ENCODE measurements around the gene EDN2. TPM values are rescaled to one million over a fixed set of nuclear protein-coding genes. Genes with fewer than 3 reads are reported as not detected.

The EDN2 gene
- total and polyA plus RNA-seq, 2 of the 8 experiments (the other 6 are each of a cell fraction or from before 2014, with no cell fraction given): 0.32 to 0.39 TPM

GRCh38 chr1:41467673-41468072 lies 16.8 kb downstream of the EDN2 start (continued):
- TF ChIP-seq CHD7 (IDR thresholded peaks at IDR 0.05; ENCODE audit: insufficient replicate concordance, low read length) (no peak), BRCA1 (IDR thresholded peaks at IDR 0.05; ENCODE audit: low read depth, low read length) (no peak), ASH2L (IDR thresholded peaks at IDR 0.05; ENCODE audit: low read length) (no peak), CHD2 (IDR thresholded peaks at IDR 0.05; ENCODE audit: low read length) (no peak), SP4 (IDR thresholded peaks at IDR 0.05; ENCODE audit: low read length) (no peak), SAP30 (IDR thresholded peaks at IDR 0.05; ENCODE audit: insufficient read depth, insufficient replicate concordance, low read length) (no peak), RBBP5 (IDR thresholded peaks at IDR 0.05; ENCODE audit: borderline replicate concordance, low read depth, low read length) (no peak), CREB1 (IDR thresholded peaks at IDR 0.05) (no peak), CEBPB (IDR thresholded peaks at IDR 0.05; ENCODE audit: low read depth, low read length) (no peak)
- TF ChIP-seq, protein P1, sequence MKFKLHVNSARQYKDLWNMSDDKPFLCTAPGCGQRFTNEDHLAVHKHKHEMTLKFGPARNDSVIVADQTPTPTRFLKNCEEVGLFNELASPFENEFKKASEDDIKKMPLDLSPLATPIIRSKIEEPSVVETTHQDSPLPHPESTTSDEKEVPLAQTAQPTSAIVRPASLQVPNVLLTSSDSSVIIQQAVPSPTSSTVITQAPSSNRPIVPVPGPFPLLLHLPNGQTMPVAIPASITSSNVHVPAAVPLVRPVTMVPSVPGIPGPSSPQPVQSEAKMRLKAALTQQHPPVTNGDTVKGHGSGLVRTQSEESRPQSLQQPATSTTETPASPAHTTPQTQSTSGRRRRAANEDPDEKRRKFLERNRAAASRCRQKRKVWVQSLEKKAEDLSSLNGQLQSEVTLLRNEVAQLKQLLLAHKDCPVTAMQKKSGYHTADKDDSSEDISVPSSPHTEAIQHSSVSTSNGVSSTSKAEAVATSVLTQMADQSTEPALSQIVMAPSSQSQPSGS (IDR thresholded peaks at IDR 0.05; ENCODE audit: low read length): no peak
